ENCODE data around the gene CDK5RAP3. TPM values are rescaled to one million over a fixed set of nuclear protein-coding genes. Genes with fewer than 3 reads are reported as not detected.

CDK5RAP3 gene
- polyA plus RNA-seq, 1 of the 3 experiments (the other 2 are of a cell fraction), result 208 TPM

GRCh38 chr17:47929218-47930000 lies 41.5 kb upstream of the CDK5RAP3 start (continued):
- TF ChIP-seq GABPA (IDR thresholded peaks at IDR 0.05; ENCODE audit: low read depth) (no peak), POLR2AphosphoS5 (IDR thresholded peaks at IDR 0.05; ENCODE audit: low read depth, low read length) (no peak), MEF2A (IDR thresholded peaks at IDR 0.05; ENCODE audit: borderline replicate concordance, low read depth) (no peak), TAF1 (IDR thresholded peaks at IDR 0.05; ENCODE audit: borderline replicate concordance, low read depth, low read length) (no peak), SIN3A (IDR thresholded peaks at IDR 0.05; ENCODE audit: borderline replicate concordance, low read depth, low read length) (no peak), FOXJ3 (CRISPR knock-in tag; IDR thresholded peaks at IDR 0.05) (no peak), TCF12 (IDR thresholded peaks at IDR 0.05) (no peak)

- no peaks in the 10 kb centered on the region for H3K9me2 ChIP-seq
- no peak overlapping the region for H2AFZ ChIP-seq (ENCODE audit: low read depth)
- H3K79me2 ChIP-seq (ENCODE audit: insufficient read depth), result no peaks in the 10 kb centered on the region
- H3K27me3 ChIP-seq (ENCODE audit: insufficient read depth), result no peaks in the 10 kb centered on the region
- no peak overlapping the region for H3K27ac ChIP-seq (ENCODE audit: low read depth in 2 of 2, low read length in 1 of 2)
- H3K9me3 ChIP-seq, result no peaks in the 10 kb centered on the region
- H3K4me1 ChIP-seq (ENCODE audit: control insufficient read depth in 1 of 2, insufficient read depth in 2 of 2, low read depth in 1 of 2, low read length in 1 of 2), result peaks cover 0 to 4% of the 10 kb centered on the region in 2 experiments; a peak in 1 of 4 replicates
- TF ChIP-seq TCF12 (IDR thresholded peaks at IDR 0.05) (no peak), JUND (IDR thresholded peaks at IDR 0.05) (no peak), TAF1 (IDR thresholded peaks at IDR 0.05; ENCODE audit: borderline replicate concordance, low read depth, low read length) (no peak), EP300 (IDR thresholded peaks at IDR 0.05; ENCODE audit: borderline replicate concordance in 1 of 2, low read depth in 1 of 2, low read length in 1 of 2) (no peak), SMC3 (IDR thresholded peaks at IDR 0.05; ENCODE audit: low read depth, low read length) (no peak), RXRA (IDR thresholded peaks at IDR 0.05; ENCODE audit: borderline replicate concordance, low read depth) (no peak), GABPA (IDR thresholded peaks at IDR 0.05; ENCODE audit: low read depth) (no peak), RCOR1 (IDR thresholded peaks at IDR 0.05; ENCODE audit: low read length) (no peak), FOXM1 (IDR thresholded peaks at IDR 0.05; ENCODE audit: low read depth) (no peak), CTCF (IDR thresholded peaks at IDR 0.05) (no peak), ZBTB33 (IDR thresholded peaks at IDR 0.05; ENCODE audit: borderline replicate concordance, low read depth) (no peak), EZH2phosphoT487 (IDR thresholded peaks at IDR 0.05; ENCODE audit: borderline replicate concordance, low read depth) (no peak), POLR2AphosphoS5 (IDR thresholded peaks at IDR 0.05; ENCODE audit: low read depth, low read length) (no peak), ELF1 (IDR thresholded peaks at IDR 0.05) (no peak), TEAD4 (IDR thresholded peaks at IDR 0.05; ENCODE audit: borderline replicate concordance, insufficient read depth) (no peak), GATA2 (CRISPR knock-in tag; IDR thresholded peaks at IDR 0.05) (no peak), FOSL2 (IDR thresholded peaks at IDR 0.05; ENCODE audit: borderline replicate concordance, low read depth) (no peak), MEF2A (IDR thresholded peaks at IDR 0.05; ENCODE audit: borderline replicate concordance, low read depth) (no peak), NFIC (IDR thresholded peaks at IDR 0.05; ENCODE audit: borderline replicate concordance) (no peak)
- H3K4me2 ChIP-seq, result no peak overlapping the region
- no peaks in the 10 kb centered on the region for H3F3A ChIP-seq (replicated peaks; ENCODE audit: insufficient read depth)
- no peak for DNase-seq
- CTCF ChIA-PET, result interaction anchor here (1.1 to 40.5 kb wide), 3 partner anchors 10 to 86 kb away, joined by 5 to 1216 read pairs (median 13); partner anchors contain the start of genes CDK5RAP3, PNPO and PRR15L
- POLR2A ChIA-PET, result no interaction called here
- no peak overlapping the region for H3K9ac ChIP-seq
- H3K36me3 ChIP-seq (replicated peaks in 1 of 2; ENCODE audit: control insufficient read depth in 1 of 2, insufficient read depth in 2 of 2, low read length in 1 of 2), result peaks cover 7 to 14% of the 10 kb centered on the region in 2 experiments
- H4K20me1 ChIP-seq (ENCODE audit: insufficient read depth), result no peaks in the 10 kb centered on the region
- 85% methylated on average over 4 of the region's 4 CpGs for WGBS (ENCODE audit: low lambda C conversion rate)
- H3K4me3 ChIP-seq (ENCODE audit: low read depth in 2 of 2, low read length in 1 of 2), result no peak overlapping the region
Measured at GRCh38 chr17:47931848-47932247, 39.1 kb upstream of the CDK5RAP3 start.

All from SK-N-SH (cell line).